HL-60 (cell line): ENCODE measurements around the gene HSPBAP1.

Experiments used
- DNase-seq, 2 experiments: peaks; one replicate each; pipeline ENCODE4 v3.0.0-alpha.2; 2010 to 2020; ENCODE audit warnings: low read depth in 1 of 2, low spot score in 1 of 2
- H3K27ac ChIP-seq: fragments of 250-450 bp; sonication (Bioruptor Pico); replicated peaks from 2 replicates; pipeline ENCODE4 v1.5.1; 2020; ENCODE audit warnings: mild to moderate bottlenecking, moderate library complexity
- H3K27me3 ChIP-seq: fragments of 250-450 bp; sonication (Bioruptor Pico); 2 replicates; pipeline ENCODE4 v1.5.1; 2021; ENCODE audit warnings: mild to moderate bottlenecking, moderate library complexity; ENCODE audit not compliant: insufficient read depth, poor library complexity, severe bottlenecking
- H3K4me3 ChIP-seq: replicated peaks from 2 replicates; pipeline ENCODE4 v1.5.1; 2011; ENCODE audit warnings: mild to moderate bottlenecking, control low read depth, low read length; ENCODE audit not compliant: insufficient read depth
- GABPA ChIP-seq: IDR thresholded peaks from 2 replicates; pipeline ENCODE4 v1.6.1; 2012; ENCODE audit warnings: low read depth
- POLR2AphosphoS5 ChIP-seq: IDR thresholded peaks from 2 replicates; pipeline ENCODE4 v1.6.1; 2012; ENCODE audit warnings: low read depth
- SPI1 ChIP-seq: IDR thresholded peaks from 2 replicates; pipeline ENCODE4 v1.6.1; 2012; ENCODE audit warnings: low read depth, mild to moderate bottlenecking, borderline replicate concordance
- TF ChIP-seq, protein P1 (sequence below): IDR thresholded peaks from 2 replicates; pipeline ENCODE4 v1.6.1; 2012; ENCODE audit warnings: low read depth; ENCODE audit not compliant: insufficient replicate concordance
- TF ChIP-seq, protein P2 (sequence below): IDR thresholded peaks from one replicate; pipeline ENCODE4 v1.5.1; 2011; ENCODE audit warnings: low read length, control low read depth, inconsistent platforms; ENCODE audit not compliant: insufficient read depth

HSPBAP1 gene

DNA sequence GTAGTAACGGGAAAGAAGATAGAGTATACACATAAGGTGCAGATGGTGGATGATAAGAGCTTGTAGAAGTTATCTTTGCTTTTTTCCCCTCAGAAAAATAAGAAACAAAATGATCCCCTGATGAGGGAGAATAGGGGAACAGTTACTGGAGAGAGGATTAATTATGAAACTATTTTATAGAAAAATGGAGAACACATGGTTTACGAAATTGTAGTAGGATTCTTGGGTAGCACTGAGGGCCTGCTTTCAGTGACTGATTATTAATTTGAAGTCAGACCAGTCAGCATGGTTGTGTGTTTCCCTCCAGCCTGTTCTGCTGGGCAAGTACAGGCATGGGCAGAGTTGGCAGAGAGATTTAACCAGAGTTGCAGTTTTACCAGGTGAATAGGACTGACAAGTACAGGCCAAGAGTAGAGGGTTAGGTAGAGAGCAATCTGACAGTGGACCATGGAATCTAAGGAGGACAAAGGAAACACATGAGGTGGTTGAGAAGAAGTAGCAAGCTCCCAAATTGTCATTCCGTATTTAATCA, 7.1 kb upstream of the HSPBAP1 start:
- no peak overlapping the region for H3K4me3 ChIP-seq
- H3K27ac ChIP-seq, result no peak overlapping the region
- DNase-seq, result no peak
- no peaks in the 10 kb centered on the region for H3K27me3 ChIP-seq
- TF ChIP-seq, protein P1, sequence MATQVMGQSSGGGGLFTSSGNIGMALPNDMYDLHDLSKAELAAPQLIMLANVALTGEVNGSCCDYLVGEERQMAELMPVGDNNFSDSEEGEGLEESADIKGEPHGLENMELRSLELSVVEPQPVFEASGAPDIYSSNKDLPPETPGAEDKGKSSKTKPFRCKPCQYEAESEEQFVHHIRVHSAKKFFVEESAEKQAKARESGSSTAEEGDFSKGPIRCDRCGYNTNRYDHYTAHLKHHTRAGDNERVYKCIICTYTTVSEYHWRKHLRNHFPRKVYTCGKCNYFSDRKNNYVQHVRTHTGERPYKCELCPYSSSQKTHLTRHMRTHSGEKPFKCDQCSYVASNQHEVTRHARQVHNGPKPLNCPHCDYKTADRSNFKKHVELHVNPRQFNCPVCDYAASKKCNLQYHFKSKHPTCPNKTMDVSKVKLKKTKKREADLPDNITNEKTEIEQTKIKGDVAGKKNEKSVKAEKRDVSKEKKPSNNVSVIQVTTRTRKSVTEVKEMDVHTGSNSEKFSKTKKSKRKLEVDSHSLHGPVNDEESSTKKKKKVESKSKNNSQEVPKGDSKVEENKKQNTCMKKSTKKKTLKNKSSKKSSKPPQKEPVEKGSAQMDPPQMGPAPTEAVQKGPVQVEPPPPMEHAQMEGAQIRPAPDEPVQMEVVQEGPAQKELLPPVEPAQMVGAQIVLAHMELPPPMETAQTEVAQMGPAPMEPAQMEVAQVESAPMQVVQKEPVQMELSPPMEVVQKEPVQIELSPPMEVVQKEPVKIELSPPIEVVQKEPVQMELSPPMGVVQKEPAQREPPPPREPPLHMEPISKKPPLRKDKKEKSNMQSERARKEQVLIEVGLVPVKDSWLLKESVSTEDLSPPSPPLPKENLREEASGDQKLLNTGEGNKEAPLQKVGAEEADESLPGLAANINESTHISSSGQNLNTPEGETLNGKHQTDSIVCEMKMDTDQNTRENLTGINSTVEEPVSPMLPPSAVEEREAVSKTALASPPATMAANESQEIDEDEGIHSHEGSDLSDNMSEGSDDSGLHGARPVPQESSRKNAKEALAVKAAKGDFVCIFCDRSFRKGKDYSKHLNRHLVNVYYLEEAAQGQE, result no peak
- no peak for TF ChIP-seq GABPA
- TF ChIP-seq POLR2AphosphoS5, result no peak
- TF ChIP-seq, protein P2, sequence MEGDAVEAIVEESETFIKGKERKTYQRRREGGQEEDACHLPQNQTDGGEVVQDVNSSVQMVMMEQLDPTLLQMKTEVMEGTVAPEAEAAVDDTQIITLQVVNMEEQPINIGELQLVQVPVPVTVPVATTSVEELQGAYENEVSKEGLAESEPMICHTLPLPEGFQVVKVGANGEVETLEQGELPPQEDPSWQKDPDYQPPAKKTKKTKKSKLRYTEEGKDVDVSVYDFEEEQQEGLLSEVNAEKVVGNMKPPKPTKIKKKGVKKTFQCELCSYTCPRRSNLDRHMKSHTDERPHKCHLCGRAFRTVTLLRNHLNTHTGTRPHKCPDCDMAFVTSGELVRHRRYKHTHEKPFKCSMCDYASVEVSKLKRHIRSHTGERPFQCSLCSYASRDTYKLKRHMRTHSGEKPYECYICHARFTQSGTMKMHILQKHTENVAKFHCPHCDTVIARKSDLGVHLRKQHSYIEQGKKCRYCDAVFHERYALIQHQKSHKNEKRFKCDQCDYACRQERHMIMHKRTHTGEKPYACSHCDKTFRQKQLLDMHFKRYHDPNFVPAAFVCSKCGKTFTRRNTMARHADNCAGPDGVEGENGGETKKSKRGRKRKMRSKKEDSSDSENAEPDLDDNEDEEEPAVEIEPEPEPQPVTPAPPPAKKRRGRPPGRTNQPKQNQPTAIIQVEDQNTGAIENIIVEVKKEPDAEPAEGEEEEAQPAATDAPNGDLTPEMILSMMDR, result no peak
- TF ChIP-seq SPI1, result no peak

DNA sequence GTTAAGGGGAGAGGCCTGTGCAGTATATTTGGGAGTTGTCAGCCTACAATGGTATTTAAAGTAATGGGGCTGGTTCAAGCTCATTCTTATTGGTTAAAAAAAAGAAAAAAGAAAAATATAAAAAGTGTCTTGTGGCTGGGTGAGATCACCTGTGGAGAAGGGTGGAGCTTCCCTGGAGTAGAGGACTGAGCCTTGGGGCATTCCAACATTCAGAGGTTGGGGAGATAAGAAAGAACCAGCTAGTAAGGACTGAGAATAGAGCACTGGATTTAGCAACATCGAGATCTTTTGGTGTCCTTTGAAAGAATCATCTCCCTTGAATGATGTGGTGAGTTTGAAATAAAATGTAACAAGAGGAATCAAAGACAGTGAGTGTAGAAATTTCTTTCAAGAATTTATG, 6.4 kb upstream of the HSPBAP1 start:
- DNase-seq, result no peak
- TF ChIP-seq POLR2AphosphoS5, result no peak
- TF ChIP-seq, protein P1, result no peak
- no peak for TF ChIP-seq GABPA
- no peak for TF ChIP-seq SPI1
- TF ChIP-seq, protein P2, result no peak
- H3K27me3 ChIP-seq, result no peaks in the 10 kb centered on the region
- no peak overlapping the region for H3K27ac ChIP-seq
- H3K4me3 ChIP-seq, result no peak overlapping the region

DNA sequence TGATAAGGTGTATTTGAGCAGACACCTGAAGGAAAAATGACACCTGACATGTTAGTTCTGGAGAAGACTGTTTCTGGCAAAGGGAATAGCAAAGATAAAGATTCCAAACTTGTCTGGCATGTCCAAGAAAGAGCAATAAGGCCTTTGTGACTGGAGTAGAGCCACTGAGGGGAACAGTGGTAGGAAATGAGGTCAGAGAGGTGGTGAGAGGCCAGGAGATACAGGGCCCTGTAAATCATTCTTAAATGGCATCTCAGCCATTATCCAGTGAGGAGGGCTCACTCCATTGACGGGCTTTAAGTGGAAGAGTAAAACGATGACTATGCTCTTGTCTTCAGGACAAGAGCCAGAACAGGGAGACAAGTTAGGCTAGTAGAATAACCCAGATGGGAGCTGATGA, 5.7 kb upstream of the HSPBAP1 start:
- H3K27ac ChIP-seq, result no peak overlapping the region
- H3K4me3 ChIP-seq, result no peak overlapping the region
- no peak for DNase-seq
- TF ChIP-seq GABPA (no peak), POLR2AphosphoS5 (no peak), SPI1 (no peak)
- TF ChIP-seq, protein P1, result no peak
- TF ChIP-seq, protein P2, result no peak
- no peaks in the 10 kb centered on the region for H3K27me3 ChIP-seq
